Right atrium auricular region (tissue), 2 donors: ENCODE results near the gene IFIT3. TPM values are rescaled to one million over a fixed set of nuclear protein-coding genes. Genes with fewer than 3 reads are reported as not detected.

Experiments used
- DNase-seq: peaks from one replicate; pipeline ENCODE4 v3.0.0-alpha.2; 2019; ENCODE audit warnings: low spot score
- H3K27ac ChIP-seq, 2 donors: fragments of 200-600 bp; sonication (generic); 1 replicate in 1 of 2; 2 replicates in 1 of 2; pipeline ENCODE4 v1.5.1; 2016 to 2019
- H3K27me3 ChIP-seq, 2 donors: fragments of 200-600 bp; sonication (generic); one replicate each; pipeline versions ENCODE4 v1.5.1 to v1.6.0; 2017 to 2019
- H3K36me3 ChIP-seq: fragments of 200-600 bp; sonication (generic); one replicate; pipeline ENCODE4 v1.5.1; 2016
- H3K4me1 ChIP-seq, 2 donors: fragments of 200-600 bp; sonication (generic); one replicate each; pipeline versions ENCODE4 v1.5.1 to v1.6.0; 2017 to 2019
- H3K4me3 ChIP-seq, 2 donors: fragments of 200-600 bp; sonication (generic); 1 replicate in 1 of 2; 2 replicates in 1 of 2; pipeline ENCODE4 v1.5.1; 2017 to 2019; ENCODE audit warnings: mild to moderate bottlenecking in 1 of 2, moderate library complexity in 1 of 2
- H3K9me3 ChIP-seq, 2 donors: fragments of 200-600 bp; sonication (generic); one replicate each; pipeline ENCODE4 v1.5.1; 2019
- CTCF ChIP-seq, 2 donors: fragments of 200-600 bp; sonication (generic); IDR thresholded peaks; one replicate each; pipeline ENCODE4 v1.5.1; 2019; ENCODE audit warnings: antibody characterized with exemption in 2 of 2
- total RNA-seq, 2 donors: library from RNA; depleted of rRNA; stranded (reverse); fragments of >200 nt; gene quantifications; one replicate each; pipeline ENCODE4 v1.1.0, GENCODE V29; 2016

Gene IFIT3
- total RNA-seq = 1 to 10 TPM; 6.3 to 6.5 TPM

- Histone ChIP-seq H3K4me1 (peaks cover 0 to 53% of the 10 kb centered on the region in 2 donors), H3K27ac (peak within 1 kb of the TSS; percentile 79 to 81), H3K4me3 (peak within 1 kb of the TSS; percentile 18 to 48), H3K9me3 (no peaks in the 10 kb centered on the region), H3K36me3 (no peaks in the 10 kb centered on the region), H3K27me3 (no peaks in the 10 kb centered on the region)
- peak; percentile 87 for DNase-seq
- TF ChIP-seq CTCF (IDR thresholded peaks at IDR 0.05) = no peak
These were observed at the start of gene IFIT3 for GRCh38 chr10:89327803-89328441. TSS of gene IFIT3 (plus strand) at chr10:89327997. CDS start at chr10:89328074, 77 bp downstream.

- no peak overlapping the region for H3K4me3 ChIP-seq
- H3K9me3 ChIP-seq = no peaks in the 10 kb centered on the region
- TF ChIP-seq CTCF (IDR thresholded peaks at IDR 0.05) = no peak
- no peaks in the 10 kb centered on the region for H3K36me3 ChIP-seq
- H3K27me3 ChIP-seq = no peaks in the 10 kb centered on the region
- H3K4me1 ChIP-seq = peaks cover 0 to 45% of the 10 kb centered on the region in 2 donors
- DNase-seq = peak; percentile 76
- peak overlapping the region; percentile 76 to 79 for H3K27ac ChIP-seq
These were observed 49.7 kb upstream of the IFIT3 start for GRCh38 chr10:89278034-89278535.

GRCh38 chr10:89278900-89279392, 48.9 kb upstream of the IFIT3 start:
- Histone ChIP-seq H3K27me3 (no peaks in the 10 kb centered on the region), H3K36me3 (no peaks in the 10 kb centered on the region), H3K27ac (peak overlapping the region; percentile 35 to 42), H3K4me1 (peaks cover 0 to 54% of the 10 kb centered on the region in 2 donors), H3K4me3 (no peak overlapping the region), H3K9me3 (no peaks in the 10 kb centered on the region)
- TF ChIP-seq CTCF (IDR thresholded peaks at IDR 0.05) = no peak
- DNase-seq = no peak

- no peak for DNase-seq
- H3K27ac ChIP-seq = peak overlapping the region; percentile 35 to 42
- H3K9me3 ChIP-seq = no peaks in the 10 kb centered on the region
- H3K4me3 ChIP-seq = no peak overlapping the region
- no peak for TF ChIP-seq CTCF (IDR thresholded peaks at IDR 0.05)
- no peaks in the 10 kb centered on the region for H3K36me3 ChIP-seq
- peaks cover 0 to 59% of the 10 kb centered on the region in 2 donors for H3K4me1 ChIP-seq
- no peaks in the 10 kb centered on the region for H3K27me3 ChIP-seq
These were observed 48.4 kb upstream of the IFIT3 start for GRCh38 chr10:89279421-89279869.

GRCh38 chr10:89280508-89280907, 47.3 kb upstream of the IFIT3 start:
- Histone ChIP-seq H3K27ac (no peak overlapping the region), H3K36me3 (no peaks in the 10 kb centered on the region), H3K27me3 (no peaks in the 10 kb centered on the region), H3K4me1 (peaks cover 0 to 61% of the 10 kb centered on the region in 2 donors), H3K9me3 (no peaks in the 10 kb centered on the region), H3K4me3 (no peak overlapping the region)
- DNase-seq = no peak
- TF ChIP-seq CTCF (IDR thresholded peaks at IDR 0.05) = no peak
